Stomach (tissue), 4 donors: ENCODE results near the gene GCNT2.

Experiments
- CTCF ChIP-seq, 7 experiments: fragments of 450-650 bp in 4 of 7; fragments of 200-600 bp in 3 of 7; sonication (generic) in 3 of 7; IDR thresholded peaks; one replicate each; pipeline ENCODE4 v1.5.1; 2016 to 2019; ENCODE audit warnings: antibody characterized with exemption in 7 of 7, control low read depth in 2 of 7, mild to moderate bottlenecking in 1 of 7
- EP300 ChIP-seq: sonication (generic); formaldehyde crosslinking; IDR thresholded peaks from one replicate; pipeline ENCODE4 v1.6.1; 2017; ENCODE audit warnings: antibody characterized with exemption
- POLR2A ChIP-seq, 4 donors: fragments of 450-650 bp; IDR thresholded peaks; one replicate each; pipeline ENCODE4 v1.6.1; 2016; ENCODE audit warnings: antibody characterized with exemption in 4 of 4, control low read depth in 2 of 4, mild to moderate bottlenecking in 1 of 4, moderate library complexity in 1 of 4

GRCh38 chr6:10555625-10556309 lies 34.6 kb downstream of the GCNT2 start:
- TF ChIP-seq EP300 = no peak
- TF ChIP-seq POLR2A (IDR thresholded peaks at IDR 0.05) = no peak
- no peak for TF ChIP-seq CTCF (IDR thresholded peaks at IDR 0.05)
